WI38 (cell line): ENCODE data around the gene KLHL29.
A peak's percentile ranks its signal among the peaks of the same experiment; 100 is the strongest.

Experiments used
- H3K4me3 ChIP-seq: 2 replicates; pipeline ENCODE4 v1.5.1; 2011; ENCODE audit warnings: low read depth, mild to moderate bottlenecking, control low read depth, low read length
- CTCF ChIP-seq: IDR thresholded peaks from 2 replicates; pipeline ENCODE4 v1.5.1; 2012; ENCODE audit warnings: low read depth, mild to moderate bottlenecking, control low read depth, low read length

Gene KLHL29

GRCh38 chr2:23410596-23410995 is 25.6 kb downstream of the KLHL29 start:
- no peak for TF ChIP-seq CTCF
- H3K4me3 ChIP-seq, result no peak overlapping the region

GRCh38 chr2:23411752-23412431 is 26.9 kb downstream of the KLHL29 start:
- peak overlapping the region; percentile 1; the same call in 1 of the 2 replicates for H3K4me3 ChIP-seq
- TF ChIP-seq CTCF, result no peak

DNA sequence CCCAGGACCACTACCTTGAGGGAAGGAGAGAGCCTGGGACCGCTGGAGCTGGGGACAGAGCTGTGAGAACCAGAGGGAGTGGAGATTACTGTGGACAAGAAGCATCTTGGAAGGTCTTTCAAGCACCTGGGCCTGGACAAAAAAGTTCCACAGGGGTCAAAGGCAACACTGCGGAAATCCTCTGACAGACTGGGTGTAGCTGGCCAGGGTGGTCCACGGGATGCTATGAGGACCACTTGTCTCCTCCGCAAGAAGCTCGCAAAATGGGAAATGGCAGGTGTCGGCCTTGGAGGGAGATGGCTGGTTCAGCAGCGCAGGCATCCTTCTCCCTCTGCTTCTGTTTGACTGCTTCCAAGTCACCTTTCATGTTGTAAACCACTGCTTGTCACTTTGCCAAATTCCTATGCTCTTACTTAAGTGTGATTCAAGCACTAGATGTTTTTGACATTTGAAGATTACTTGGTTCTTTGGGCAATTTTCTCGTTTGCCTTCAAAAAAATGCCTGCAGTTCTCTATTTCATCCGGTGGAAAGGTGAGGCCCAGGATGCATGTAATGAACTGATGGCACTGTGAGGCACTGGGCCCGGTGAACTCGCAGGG is 27.7 kb downstream of the KLHL29 start:
- peak overlapping the region; percentile 1; the same call in 1 of the 2 replicates for H3K4me3 ChIP-seq
- no peak for TF ChIP-seq CTCF

DNA sequence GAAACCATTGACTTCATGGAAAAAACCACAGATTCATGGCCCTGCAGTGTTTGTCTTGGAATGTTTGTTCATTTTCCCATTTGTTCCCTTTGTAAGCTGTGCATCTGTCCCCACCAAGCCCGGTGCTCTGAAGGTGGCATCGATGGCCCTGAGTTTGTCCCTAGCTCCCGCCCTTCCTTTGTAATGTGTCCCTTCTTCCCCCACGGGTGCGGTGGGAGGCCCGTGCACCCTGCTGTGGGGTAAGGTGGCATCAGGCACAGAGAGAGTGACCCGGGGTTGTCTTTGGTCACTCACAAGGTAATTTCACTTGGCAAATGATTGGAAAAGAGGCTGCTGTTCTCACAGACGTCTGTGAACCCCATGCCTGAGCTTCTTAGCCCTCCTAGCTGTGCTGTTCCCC is 28.7 kb downstream of the KLHL29 start:
- TF ChIP-seq CTCF, result no peak
- H3K4me3 ChIP-seq, result no peak overlapping the region

GRCh38 chr2:23414106-23414505 is 29.1 kb downstream of the KLHL29 start:
- H3K4me3 ChIP-seq, result no peak overlapping the region
- no peak for TF ChIP-seq CTCF

GRCh38 chr2:23414871-23415270 is 29.9 kb downstream of the KLHL29 start:
- no peak for TF ChIP-seq CTCF
- H3K4me3 ChIP-seq, result no peak overlapping the region

DNA sequence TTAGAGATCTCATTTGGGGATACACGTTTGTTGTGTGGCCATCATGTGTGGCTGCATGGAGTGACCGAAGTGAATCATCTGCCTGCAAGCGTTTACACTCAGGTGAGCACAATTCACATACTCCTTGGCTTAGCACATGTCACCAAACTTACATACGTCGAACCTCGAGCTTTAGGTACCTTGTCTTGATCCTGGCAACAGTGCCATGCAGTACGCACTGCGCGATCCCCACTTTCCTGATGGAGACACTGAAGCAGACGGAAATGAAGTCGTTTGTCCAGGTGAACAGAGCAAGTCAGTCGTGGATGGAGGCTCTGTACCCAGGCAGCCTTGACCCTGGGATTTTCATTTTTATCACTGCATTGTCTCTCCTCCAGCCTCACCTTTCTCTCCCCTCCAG is 32.3 kb downstream of the KLHL29 start:
- TF ChIP-seq CTCF, result no peak
- no peak overlapping the region for H3K4me3 ChIP-seq
